Activated T-cell treated with anti-CD3 and anti-CD28 coated beads, Interleukin-2, amount 50 U/mL, for 72 hours (primary cell): ENCODE measurements around the gene SLC16A3. TPM values are rescaled to one million over a fixed set of nuclear protein-coding genes. Genes with fewer than 3 reads are reported as not detected.
A peak's percentile ranks its signal among the peaks of the same experiment; 100 is the strongest.
"Not testable (repeated sequence)": the region's sequence is repeated elsewhere in the genome, so short reads cannot be mapped to it uniquely, and the experiment has no call there.

Experiments
- ATAC-seq, 2 donors: fragments of 150-1000 bp; cut with Tn5 transposase; replicated peaks in 1 of 2; 2 replicates each; pipeline ENCODE4 v1.10.0; 2021; ENCODE audit warnings: moderate library complexity in 2 of 2, mild to moderate bottlenecking in 1 of 2
- DNase-seq, 2 donors: peaks; one replicate each; pipeline ENCODE4 v3.0.0; 2021 to 2022; ENCODE audit warnings: mixed read lengths in 1 of 2
- H3K27ac Mint-ChIP-seq: one replicate; pipeline ENCODE4 v1.8.0; 2022; ENCODE audit warnings: mild to moderate bottlenecking, moderate library complexity, mixed read lengths
- H3K27me3 Mint-ChIP-seq: one replicate; pipeline ENCODE4 v1.8.0; 2022; ENCODE audit warnings: low read depth, mixed read lengths
- H3K36me3 Mint-ChIP-seq, 2 donors: one replicate each; pipeline ENCODE4 v1.8.0; 2022; ENCODE audit warnings: mixed read lengths in 2 of 2, mild to moderate bottlenecking in 1 of 2; ENCODE audit not compliant: insufficient read depth in 2 of 2
- H3K4me1 Mint-ChIP-seq: one replicate; pipeline ENCODE4 v1.8.0; 2022; ENCODE audit warnings: low read depth, mixed read lengths
- H3K4me3 Mint-ChIP-seq, 2 donors: one replicate each; pipeline ENCODE4 v1.8.0; 2022; ENCODE audit warnings: mild to moderate bottlenecking in 2 of 2, mixed read lengths in 2 of 2, moderate library complexity in 2 of 2
- H3K9me3 Mint-ChIP-seq, 2 donors: one replicate each; pipeline ENCODE4 v1.8.0; 2022; ENCODE audit warnings: mixed read lengths in 2 of 2
- total RNA-seq, 2 donors: library from RNA; stranded (reverse); gene quantifications; one replicate each; pipeline ENCODE4 v1.2.3, GENCODE V29; 2022

The SLC16A3 gene
- total RNA-seq, 2 donors from 2014 or later = 42.8 to 74.5 TPM

GRCh38 chr17:82195675-82196672 is 32.9 kb upstream of the SLC16A3 start:
- Mint-ChIP-seq H3K4me1 (peaks cover 38% of the 10 kb centered on the region), H3K36me3 (peaks cover 3 to 19% of the 10 kb centered on the region in 2 donors), H3K9me3 (no peaks in the 10 kb centered on the region), H3K27ac (no peak overlapping the region), H3K27me3 (no peaks in the 10 kb centered on the region), H3K4me3 (no peak overlapping the region)
- DNase-seq (no peak), ATAC-seq (no peak)

- H3K36me3 Mint-ChIP-seq = peaks cover 3 to 17% of the 10 kb centered on the region in 2 donors
- H3K9me3 Mint-ChIP-seq = no peaks in the 10 kb centered on the region
- DNase-seq (peak; percentile 23 to 37), ATAC-seq (no peak)
- H3K4me3 Mint-ChIP-seq = peak overlapping the region; percentile 33 to 73
- H3K27ac Mint-ChIP-seq = no peak overlapping the region
- peaks cover 57% of the 10 kb centered on the region for H3K4me1 Mint-ChIP-seq
- H3K27me3 Mint-ChIP-seq = no peaks in the 10 kb centered on the region
These were observed 30.8 kb upstream of the SLC16A3 start for GRCh38 chr17:82198092-82198491.

- no peak overlapping the region for H3K27ac Mint-ChIP-seq
- ATAC-seq (no peak), DNase-seq (no peak)
- peaks cover 68% of the 10 kb centered on the region for H3K4me1 Mint-ChIP-seq
- peaks cover 2 to 11% of the 10 kb centered on the region in 2 donors for H3K36me3 Mint-ChIP-seq
- H3K9me3 Mint-ChIP-seq = no peaks in the 10 kb centered on the region
- peak overlapping the region in 1 of 2 donors; percentile 22 for H3K4me3 Mint-ChIP-seq
- H3K27me3 Mint-ChIP-seq = no peaks in the 10 kb centered on the region
These were observed 29.3 kb upstream of the SLC16A3 start for GRCh38 chr17:82199496-82199895.

- Mint-ChIP-seq H3K4me1 (peaks cover 74% of the 10 kb centered on the region), H3K27ac (peak overlapping the region; percentile 66), H3K9me3 (no peaks in the 10 kb centered on the region), H3K27me3 (no peaks in the 10 kb centered on the region), H3K4me3 (peak overlapping the region; percentile 51 to 72), H3K36me3 (peaks cover 2 to 11% of the 10 kb centered on the region in 2 donors)
- DNase-seq (no peak), ATAC-seq (no peak)
These were observed 28.7 kb upstream of the SLC16A3 start for GRCh38 chr17:82200135-82200534.

GRCh38 chr17:82200743-82201497 is 27.9 kb upstream of the SLC16A3 start:
- peak; percentile 68 to 82 for DNase-seq
- no peaks in the 10 kb centered on the region for H3K9me3 Mint-ChIP-seq
- peak overlapping the region; percentile 66 for H3K27ac Mint-ChIP-seq
- peaks cover 2 to 11% of the 10 kb centered on the region in 2 donors for H3K36me3 Mint-ChIP-seq
- H3K4me1 Mint-ChIP-seq = peaks cover 76% of the 10 kb centered on the region
- peak; percentile 79 to 83 for ATAC-seq
- H3K4me3 Mint-ChIP-seq = peak overlapping the region; percentile 51 to 72
- H3K27me3 Mint-ChIP-seq = no peaks in the 10 kb centered on the region

GRCh38 chr17:82201498-82201910 is 27.3 kb upstream of the SLC16A3 start:
- Mint-ChIP-seq H3K4me1 (peaks cover 82% of the 10 kb centered on the region), H3K27ac (no peak overlapping the region), H3K27me3 (no peaks in the 10 kb centered on the region), H3K36me3 (peaks cover under 1 to 9% of the 10 kb centered on the region in 2 donors), H3K9me3 (no peaks in the 10 kb centered on the region), H3K4me3 (peak overlapping the region; percentile 25 to 43)
- DNase-seq (no peak), ATAC-seq (no peak)

- DNase-seq = peak; percentile 15 to 56
- peak overlapping the region; percentile 68 for H3K27ac Mint-ChIP-seq
- ATAC-seq = peak in 1 of 2 donors; percentile 5
- H3K4me3 Mint-ChIP-seq = peak overlapping the region; percentile 41 to 46
- H3K27me3 Mint-ChIP-seq = no peaks in the 10 kb centered on the region
- H3K9me3 Mint-ChIP-seq = no peaks in the 10 kb centered on the region
- H3K4me1 Mint-ChIP-seq = peaks cover 84% of the 10 kb centered on the region
- peaks cover 0 to 10% of the 10 kb centered on the region in 2 donors for H3K36me3 Mint-ChIP-seq
These were observed 25.9 kb upstream of the SLC16A3 start for GRCh38 chr17:82202981-82203380.

GRCh38 chr17:82203920-82204319 is 24.9 kb upstream of the SLC16A3 start:
- Mint-ChIP-seq H3K27ac (no peak overlapping the region), H3K4me3 (peak overlapping the region in 1 of 2 donors; percentile 34), H3K27me3 (no peaks in the 10 kb centered on the region), H3K4me1 (peaks cover 75% of the 10 kb centered on the region), H3K36me3 (peaks cover 0 to 7% of the 10 kb centered on the region in 2 donors), H3K9me3 (no peaks in the 10 kb centered on the region)
- no peak for ATAC-seq
- DNase-seq = no peak

GRCh38 chr17:82204831-82205719 is 23.8 kb upstream of the SLC16A3 start:
- H3K4me1 Mint-ChIP-seq = peaks cover 69% of the 10 kb centered on the region
- H3K36me3 Mint-ChIP-seq = peaks cover 0 to 6% of the 10 kb centered on the region in 2 donors
- no peaks in the 10 kb centered on the region for H3K27me3 Mint-ChIP-seq
- ATAC-seq (peak; percentile 84 to 85), DNase-seq (peak; percentile 67 to 84)
- no peaks in the 10 kb centered on the region for H3K9me3 Mint-ChIP-seq
- H3K4me3 Mint-ChIP-seq = peak overlapping the region; percentile 75 to 89
- H3K27ac Mint-ChIP-seq = peak overlapping the region; percentile 49

- ATAC-seq = peak; percentile 64 to 72
- H3K4me3 Mint-ChIP-seq = peak overlapping the region; percentile 75 to 89
- H3K4me1 Mint-ChIP-seq = peaks cover 62% of the 10 kb centered on the region
- H3K9me3 Mint-ChIP-seq = no peaks in the 10 kb centered on the region
- H3K27me3 Mint-ChIP-seq = no peaks in the 10 kb centered on the region
- peaks cover 0 to 6% of the 10 kb centered on the region in 2 donors for H3K36me3 Mint-ChIP-seq
- DNase-seq = peak; percentile 82
- peak overlapping the region; percentile 34 for H3K27ac Mint-ChIP-seq
These were observed 22.9 kb upstream of the SLC16A3 start for GRCh38 chr17:82205720-82206508.

- H3K27ac Mint-ChIP-seq, H3K4me3 Mint-ChIP-seq, ATAC-seq, DNase-seq, H3K9me3 Mint-ChIP-seq, H3K36me3 Mint-ChIP-seq, H3K27me3 Mint-ChIP-seq: not testable (repeated sequence)
- peaks cover 41% of the 10 kb centered on the region for H3K4me1 Mint-ChIP-seq
These were observed 18.2 kb upstream of the SLC16A3 start for GRCh38 chr17:82210655-82211054.
